Erythroblast (primary cell): ENCODE data around the gene BCL2L13.
"Not testable (repeated sequence)": the region's sequence is repeated elsewhere in the genome, so short reads cannot be mapped to it uniquely, and the experiment has no call there.

Source experiments
- GATA1 ChIP-seq: IDR thresholded peaks from 2 replicates; pipeline ENCODE4 v1.6.1; 2011; ENCODE audit warnings: low read depth, mild to moderate bottlenecking, control low read depth, low read length, moderate library complexity
- POLR2A ChIP-seq: IDR thresholded peaks from 2 replicates; pipeline ENCODE4 v1.6.1; 2011; ENCODE audit warnings: mild to moderate bottlenecking, low read length

DNA sequence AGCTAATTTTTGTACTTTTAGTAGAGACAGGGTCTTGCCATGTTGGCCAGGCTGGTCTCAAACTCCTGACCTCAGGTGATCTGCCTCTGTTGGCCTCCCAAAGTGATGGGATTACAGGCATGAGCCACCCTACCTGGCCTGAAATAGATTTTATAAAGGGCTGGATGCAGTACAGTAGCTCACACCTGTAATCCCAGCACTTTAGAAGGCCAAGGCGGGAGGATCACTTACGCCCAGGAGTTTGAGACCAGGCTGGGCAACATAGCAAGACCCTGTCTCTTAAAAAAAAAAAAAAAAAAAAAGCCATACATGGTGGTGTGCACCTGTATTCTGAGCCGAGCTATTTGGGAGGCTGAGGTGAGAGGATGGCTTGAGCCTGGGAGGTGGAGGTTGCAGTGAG is 59.7 kb downstream of the BCL2L13 start:
- TF ChIP-seq POLR2A, GATA1: not testable (repeated sequence)
